Activated CD4-positive, alpha-beta T cell treated with anti-CD3 and anti-CD28 coated beads, Interleukin-2, Interleukin-6, amounts not matched to agents 100 ng/mL and 50 ng/mL, durations not matched to agents 16 hours and 8 hours (primary cell): ENCODE measurements around the gene ROGDI.

Source experiments
- DNase-seq: peaks from one replicate; pipeline ENCODE4 v3.0.0-alpha.2; 2020

Gene ROGDI, protein sequence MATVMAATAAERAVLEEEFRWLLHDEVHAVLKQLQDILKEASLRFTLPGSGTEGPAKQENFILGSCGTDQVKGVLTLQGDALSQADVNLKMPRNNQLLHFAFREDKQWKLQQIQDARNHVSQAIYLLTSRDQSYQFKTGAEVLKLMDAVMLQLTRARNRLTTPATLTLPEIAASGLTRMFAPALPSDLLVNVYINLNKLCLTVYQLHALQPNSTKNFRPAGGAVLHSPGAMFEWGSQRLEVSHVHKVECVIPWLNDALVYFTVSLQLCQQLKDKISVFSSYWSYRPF

DNA sequence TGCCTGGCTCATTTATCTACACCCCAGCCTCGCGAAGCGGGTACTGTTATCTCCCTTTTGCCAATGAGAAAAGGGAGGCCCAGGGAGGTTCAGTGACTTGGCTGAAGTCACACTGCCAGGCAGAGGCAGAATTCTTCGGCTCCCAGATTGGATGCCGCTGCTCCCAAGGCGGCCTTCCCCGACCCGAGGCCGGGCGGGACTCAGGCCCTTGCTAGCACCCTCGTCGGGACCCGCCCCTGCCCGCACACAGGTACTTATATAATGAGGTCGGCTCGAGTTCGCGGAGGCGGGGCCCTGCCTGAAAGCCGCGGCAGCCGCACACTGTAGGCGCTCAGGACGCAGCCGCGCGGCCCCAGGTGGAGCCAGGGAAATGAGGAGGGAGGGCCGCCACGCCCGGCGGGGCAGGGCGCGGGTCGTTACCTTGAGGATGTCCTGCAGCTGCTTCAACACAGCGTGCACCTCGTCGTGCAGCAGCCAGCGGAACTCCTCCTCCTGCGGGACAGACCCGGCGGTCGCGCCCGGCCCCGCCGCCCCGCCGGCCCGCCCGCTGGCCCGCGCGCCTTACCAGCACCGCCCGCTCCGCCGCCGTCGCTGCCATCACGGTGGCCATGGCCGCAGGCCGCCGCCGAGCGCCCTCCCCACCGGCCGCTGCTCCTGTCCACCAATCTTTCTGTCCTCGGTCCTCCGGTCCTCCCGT, at the start of gene ROGDI:
Gene ROGDI, minus strand, starts transcription at position 672 of the 697 bp plus-strand sequence. Its CDS starts 62 bp downstream, at position 610.
- DNase-seq: peak; percentile 77

DNA sequence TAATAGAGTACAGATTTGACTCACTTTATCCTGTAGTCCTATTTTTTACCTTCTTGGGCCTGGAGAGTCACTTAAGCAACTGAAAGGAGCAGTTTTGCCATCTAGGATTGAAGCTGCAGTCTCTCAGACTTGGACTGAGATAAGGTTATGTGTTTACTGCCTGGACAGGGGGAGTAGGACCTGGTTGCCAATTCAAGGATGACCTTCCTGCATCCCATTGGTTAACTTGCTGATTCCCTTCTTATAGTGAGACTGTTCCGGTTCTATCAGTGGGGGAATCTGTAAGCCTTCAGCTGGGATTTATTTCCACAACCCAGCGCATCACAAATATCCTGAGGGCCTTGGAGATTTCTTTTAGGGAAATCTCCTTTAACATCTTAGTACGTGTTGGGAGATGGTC, 47.8 kb upstream of the ROGDI start:
- no peak for DNase-seq

DNA sequence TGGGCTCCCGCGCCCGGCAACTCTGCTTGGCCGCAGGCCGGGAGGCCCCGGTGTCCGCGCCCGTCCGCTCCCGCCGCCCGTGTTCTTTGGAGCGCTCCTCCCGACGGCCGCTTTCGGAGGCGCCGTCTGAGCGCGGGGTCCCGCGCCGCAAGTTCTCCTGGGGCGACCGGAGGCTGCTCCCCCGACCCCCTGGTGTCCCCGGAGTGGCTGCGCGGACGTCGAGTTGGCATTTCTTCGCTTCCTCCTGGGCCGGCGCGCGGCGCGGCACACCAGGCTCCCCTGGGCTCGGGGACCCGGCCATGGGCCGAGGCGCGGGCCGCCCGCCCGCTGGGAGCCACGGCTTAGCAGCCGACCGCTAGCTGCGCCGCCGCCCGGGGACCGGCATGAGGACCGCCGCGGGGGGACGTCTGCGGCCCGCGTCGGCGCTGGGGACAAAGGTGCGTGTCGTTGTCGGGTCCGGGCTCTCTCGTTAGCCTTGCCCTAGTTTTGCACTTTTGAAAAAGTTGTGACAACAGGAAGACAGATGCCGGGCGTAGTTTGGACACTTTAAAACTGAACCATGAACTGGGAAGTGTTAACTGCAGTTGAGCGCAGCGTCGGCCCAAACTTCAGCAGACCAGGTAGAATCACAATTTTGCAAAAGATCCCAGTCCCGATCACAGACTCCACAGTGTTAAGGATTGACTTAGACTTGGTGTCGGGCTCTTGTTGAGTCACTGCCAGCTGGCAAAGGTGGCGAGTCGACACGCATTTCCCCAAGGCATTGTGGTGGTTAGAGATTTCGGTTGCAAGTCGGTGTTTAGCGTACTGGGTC, 45.5 kb upstream of the ROGDI start:
- DNase-seq: peak; percentile 53

DNA sequence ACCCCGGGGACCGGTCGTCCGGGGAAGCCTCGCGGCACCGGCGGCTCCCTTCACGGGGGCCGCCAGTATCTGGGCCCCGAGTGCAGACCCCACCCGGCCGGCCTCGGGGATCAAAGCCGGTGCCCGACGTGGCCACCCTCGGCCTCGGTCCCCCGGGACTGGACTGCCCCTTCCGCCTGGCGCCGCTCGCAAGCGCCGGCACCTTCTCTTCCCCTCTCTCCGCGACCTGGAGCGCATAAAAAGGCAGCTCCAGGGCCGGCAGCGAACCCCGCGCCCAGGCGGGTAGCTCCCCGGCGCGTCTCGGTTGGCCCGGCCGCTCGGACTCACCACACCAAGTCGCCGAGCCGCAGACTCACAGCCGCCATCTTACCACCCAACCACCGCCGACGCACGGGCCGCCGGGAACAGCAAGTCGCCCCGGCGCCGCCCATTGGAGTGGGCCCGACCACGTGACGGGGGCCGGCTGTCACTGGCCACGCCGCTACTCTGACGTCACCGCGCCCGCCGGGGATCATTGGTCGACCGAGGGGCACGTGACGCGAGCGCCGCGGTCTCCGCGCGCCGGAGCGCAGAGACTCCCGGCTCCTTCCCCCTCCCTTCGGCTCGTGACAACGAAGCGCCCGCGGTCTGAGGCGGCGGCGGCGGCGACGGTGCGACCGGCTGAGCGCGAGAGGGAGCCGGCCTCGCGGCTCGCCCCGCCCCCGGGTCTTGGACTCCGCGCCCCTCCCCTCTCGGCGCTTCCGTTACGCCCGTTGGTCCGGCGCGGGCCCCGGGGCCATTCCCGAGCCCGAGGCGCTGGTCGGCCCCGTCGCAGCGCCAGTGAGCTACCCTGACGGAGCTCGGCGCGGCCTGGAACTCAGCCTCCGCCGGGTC, 44.7 kb upstream of the ROGDI start, which contains the start of the genes GLYR1 and UBN1:
Gene GLYR1, minus strand, starts transcription at position 388 of the 873 bp plus-strand sequence. Its CDS starts 23 bp downstream, at position 365.
Gene UBN1, plus strand, starts transcription at position 581 of the 873 bp plus-strand sequence. CDS start 5,437 bp downstream, outside the sequence.
- peak; percentile 100 for DNase-seq

DNA sequence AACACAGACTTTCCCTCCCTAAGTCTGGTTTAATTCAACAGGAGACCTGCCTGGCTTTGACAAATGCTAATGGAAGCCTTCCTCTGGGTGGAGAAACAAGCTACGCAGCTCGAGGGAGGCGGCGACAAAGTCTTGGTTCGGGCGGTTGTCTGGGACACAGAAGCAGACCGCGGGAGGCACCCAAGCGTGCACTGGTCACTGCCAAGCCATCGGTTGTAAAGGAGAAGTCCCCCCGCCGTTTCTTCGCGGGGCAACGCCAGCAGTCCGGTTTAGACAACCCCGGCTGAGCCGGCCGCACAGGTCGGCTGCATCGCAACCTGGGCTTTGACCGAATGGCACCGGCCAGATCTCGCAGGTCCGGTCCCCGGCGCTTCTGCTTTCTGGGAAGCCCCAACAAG, 44.1 kb upstream of the ROGDI start:
- peak; percentile 40 for DNase-seq

DNA sequence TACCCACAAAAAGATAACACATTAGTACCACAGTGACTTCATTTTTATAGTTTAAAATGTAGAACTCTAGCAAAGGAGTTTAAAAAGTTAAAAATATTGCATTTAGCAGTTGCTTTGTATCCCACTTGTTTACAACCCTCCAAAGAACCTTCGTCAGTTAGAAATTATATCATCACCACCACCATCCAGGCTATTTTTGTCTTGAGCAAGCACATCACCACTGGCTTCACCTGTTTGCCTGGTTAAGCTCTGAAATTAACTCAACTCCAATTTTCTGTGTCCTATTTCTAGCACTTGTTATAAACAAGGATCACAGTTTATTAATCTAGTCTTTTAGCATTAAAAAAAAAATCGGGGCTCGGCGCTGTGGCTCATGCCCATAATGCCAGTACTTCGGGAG, 38.6 kb upstream of the ROGDI start:
- DNase-seq: no peak

DNA sequence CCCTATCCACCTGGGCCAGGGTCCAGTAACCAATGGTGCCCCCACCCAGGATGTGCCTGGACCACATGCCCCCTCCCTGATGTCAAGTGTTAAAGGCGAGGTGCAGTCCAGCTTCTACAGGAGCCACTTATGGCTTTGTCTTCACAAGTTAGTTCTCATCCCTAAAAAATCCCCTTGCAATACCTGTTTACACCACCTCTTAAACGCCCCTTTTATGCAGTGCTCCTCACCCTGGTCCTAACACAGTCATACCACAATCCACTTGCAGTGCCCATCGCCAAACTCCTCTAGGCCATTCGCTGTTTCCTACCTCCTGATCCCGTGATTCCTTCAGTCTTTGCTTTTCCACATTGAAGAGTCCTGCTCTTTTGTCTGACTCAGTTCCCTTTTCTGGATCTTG, 37.5 kb upstream of the ROGDI start:
- no peak for DNase-seq

DNA sequence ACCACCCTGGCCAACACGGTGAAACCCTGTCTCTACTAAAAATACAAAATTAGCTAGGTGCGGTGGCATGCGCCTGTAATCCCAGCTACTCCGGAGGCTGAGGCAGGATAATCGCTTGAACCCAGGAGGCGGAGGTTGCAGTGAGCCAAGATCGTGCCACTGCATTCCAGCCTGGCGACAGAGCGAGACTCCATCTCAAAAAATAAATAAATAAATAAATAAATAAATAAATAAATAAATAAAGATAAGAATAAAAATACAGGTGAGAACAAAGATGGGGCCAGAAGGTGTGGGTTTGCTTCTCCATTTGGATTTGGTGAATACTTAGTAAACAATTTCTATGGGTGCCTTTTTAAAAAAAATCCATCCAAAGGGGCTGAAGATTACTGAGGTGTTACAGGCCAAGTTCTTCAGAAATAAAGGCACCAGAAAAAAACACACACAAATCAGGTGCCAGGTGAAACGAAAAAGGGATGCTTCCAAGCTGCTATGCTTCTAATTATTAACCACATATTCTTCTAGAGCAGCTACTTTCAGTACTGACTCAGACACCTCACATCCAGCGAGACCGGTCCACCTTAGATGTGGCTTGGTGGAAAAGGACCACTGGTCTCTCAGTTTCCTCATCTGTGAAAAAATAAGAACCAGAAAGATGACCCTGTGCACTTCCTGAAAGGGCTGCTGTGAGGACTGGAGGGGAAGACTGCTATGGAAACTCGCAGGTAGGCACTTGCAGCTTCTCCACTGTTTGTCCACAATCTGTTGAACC, 35.5 kb upstream of the ROGDI start:
- no peak for DNase-seq

DNA sequence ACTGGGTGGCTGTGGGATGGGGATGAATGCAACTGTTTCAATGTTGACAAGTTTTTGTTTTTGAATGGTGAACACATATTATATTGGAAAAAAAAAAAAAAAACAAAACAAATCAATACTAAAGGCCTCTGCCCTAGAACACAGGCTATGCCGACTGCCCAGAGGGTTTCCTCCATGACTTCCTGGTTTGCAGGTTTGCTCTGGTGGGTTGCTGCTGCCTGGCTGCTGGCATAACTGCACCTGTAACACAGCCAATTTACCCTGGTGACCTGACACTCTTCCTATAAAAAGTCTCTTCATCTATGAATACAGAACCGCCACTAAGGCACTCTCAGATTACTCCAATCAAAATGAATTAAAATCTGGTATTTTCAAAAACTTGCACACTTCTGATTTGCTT, 34.3 kb upstream of the ROGDI start:
- no peak for DNase-seq

DNA sequence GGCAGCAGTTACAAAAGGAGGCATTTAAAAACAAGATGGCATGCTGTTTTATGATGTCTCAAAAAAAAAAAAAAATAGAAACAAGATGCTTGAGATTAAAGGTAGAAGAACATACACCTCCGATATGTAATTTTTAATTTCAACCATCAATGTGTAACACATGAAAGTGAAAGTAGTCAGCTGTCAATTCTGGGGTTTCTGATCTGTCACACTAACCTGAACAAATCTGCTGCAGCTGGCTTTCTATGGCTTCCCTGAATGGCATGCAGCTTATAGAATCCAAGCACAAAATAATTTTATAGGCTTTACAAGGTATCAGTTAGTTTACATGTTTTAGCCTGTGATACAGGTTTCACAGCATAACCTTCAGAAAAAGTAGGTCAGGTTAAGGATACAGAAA, 31.2 kb upstream of the ROGDI start:
- peak; percentile 10 for DNase-seq

DNA sequence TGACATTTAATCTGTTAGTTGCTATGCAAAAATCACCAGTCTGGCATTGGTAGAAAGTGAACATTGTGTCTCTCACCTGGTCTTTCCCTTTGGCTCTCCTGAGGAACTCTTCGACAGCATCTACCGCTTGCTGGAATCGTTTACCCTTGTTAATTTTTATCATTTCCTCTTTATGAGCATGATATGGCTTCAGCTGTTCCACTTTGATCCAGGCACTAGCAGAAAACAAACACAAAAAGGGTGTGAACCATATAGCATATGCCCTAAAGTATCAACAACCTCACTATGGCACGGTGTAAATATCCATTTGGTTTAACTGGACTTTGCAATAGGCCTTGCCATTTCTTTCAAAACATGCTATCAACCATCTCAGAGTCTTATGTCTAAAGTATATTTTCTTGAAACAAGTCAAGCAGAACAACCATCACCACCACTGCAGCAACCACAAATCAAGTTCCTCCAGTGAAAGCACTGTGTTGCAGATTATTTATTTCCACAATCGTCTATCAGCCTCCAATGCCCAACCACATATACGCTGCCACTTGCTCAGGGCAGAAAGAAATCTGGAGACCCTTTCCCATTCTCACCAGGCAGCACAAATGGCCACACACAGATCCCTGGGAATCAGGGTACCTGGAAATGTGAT, 30.4 kb upstream of the ROGDI start:
- no peak for DNase-seq

DNA sequence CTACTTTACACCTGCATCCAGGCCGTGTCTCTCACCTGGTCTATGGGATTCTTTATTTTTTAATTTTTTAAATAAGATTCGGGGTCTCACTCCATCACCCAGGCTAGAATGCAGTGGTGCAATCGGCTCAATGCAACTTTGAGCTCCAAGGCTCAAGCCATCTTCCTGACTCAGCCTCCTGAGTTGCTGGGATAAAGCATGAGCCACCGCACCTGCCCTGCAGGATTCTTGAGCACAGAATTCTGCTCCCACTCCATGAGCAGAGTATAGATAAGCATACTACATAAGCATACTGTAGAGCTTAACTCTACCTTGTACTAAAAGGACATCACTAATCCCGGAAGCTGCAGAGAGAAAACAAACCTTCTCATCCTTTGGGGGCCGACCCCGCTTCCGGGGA, 29.2 kb upstream of the ROGDI start:
- no peak for DNase-seq

DNA sequence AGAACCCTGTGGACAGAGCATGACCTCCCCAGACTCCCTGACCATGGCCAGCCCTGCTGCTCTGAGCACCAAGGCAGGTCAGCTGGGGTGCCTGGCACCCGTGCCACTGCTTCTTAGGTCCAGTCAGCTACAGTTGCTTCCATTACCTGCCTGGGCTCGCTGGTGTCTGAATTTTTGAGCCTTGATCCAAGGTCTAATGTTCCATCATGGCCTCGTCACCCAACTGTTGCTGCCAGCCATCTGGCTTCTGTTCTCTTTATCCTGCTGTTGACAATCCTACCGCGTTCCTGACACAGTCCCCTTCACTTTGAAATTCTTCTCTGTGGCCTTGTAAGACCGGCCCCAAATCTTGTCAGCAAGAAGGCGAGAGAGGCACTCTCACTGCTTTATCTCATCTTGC, 28.0 kb upstream of the ROGDI start:
- no peak for DNase-seq

DNA sequence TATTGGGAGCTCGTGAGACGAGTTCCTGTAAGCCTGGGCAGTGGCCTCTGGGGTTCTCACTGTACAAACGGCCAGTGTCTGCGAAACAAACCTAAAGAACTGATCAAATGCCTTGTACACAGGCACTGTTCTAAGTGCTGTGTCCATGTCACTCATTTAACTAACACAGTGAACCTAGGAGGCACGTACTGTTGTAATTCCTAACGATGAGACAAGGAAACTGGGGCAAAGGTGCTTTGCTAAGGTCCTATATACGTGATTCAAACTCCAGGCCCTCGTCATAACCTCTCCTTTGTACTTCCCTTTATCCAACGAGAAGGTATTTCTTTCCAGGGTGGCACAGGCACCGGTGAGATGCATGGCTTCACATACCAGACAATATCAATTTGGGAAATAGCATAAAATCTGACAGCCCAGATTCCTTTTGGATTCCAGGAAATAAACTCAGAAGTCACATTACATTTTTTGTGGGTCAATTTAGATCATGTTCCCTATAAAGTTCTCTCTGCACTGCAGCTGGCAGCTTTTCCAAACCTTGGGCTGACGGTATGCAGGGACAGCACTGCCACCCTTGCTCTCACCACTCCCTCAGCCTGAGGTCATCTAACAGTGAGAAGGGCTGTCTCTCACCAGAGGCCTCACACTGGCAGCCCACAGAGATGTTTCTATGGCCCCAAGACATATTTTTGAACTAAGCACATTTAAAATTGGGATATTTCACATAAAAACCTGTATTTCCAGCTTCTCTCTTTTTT, 26.3 kb upstream of the ROGDI start:
- DNase-seq: no peak

DNA sequence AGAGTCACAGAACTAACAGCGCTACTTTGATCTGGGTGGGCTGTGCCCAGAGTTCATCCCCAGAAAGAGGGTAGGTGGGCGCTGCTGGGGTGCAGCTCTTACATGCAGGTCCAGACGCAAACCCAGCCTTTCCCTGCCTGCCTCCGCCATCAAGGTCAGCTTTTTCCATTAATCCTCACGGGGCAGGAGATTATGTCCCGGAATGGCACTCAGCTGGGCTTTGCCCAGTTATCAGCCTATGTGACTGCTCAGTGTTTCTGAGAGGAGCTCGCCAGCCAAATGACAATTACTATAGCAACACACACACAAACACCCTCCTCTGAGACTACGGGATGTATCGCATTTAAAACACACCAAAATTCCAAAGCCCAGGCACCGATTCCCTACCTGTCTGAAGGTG, 24.5 kb upstream of the ROGDI start:
- DNase-seq: no peak

DNA sequence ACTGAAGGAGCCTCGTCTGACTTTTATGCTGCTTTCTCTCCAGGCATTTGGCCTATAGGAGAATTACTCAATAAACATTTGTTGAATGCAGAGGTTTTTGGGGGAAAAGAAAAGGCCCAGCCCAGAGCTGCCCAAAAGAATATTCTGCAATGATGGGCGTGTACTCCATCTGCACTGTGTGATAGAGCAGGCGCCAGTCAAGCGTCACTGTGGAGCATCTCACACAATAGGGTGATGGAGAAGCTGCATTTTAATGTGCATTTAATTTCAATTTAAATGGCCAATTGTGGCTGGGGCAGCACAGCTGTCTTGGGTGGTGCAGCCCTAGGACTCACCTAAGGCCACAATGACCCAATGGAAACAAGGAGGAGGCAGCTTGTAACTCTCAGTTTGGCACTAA, 24.1 kb upstream of the ROGDI start:
- no peak for DNase-seq

DNA sequence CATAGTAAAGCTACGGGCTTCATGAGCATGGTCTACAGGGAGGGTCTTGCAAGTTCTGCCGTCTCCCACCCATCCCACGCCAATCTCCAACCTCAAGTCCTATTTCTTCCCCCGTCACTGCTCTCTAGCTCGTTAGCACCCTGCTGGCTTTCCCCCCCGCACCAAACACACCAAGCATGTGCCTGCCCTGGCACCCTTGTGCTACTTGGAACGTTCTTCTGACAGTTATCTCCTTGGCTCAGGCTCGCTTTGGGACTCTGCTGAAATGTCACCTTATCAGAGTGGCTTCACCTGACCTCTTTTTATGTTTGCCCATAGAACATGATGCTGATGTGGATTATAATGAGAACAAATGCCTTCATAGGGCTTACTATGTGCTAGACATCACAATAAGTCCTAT, 22.8 kb upstream of the ROGDI start:
- DNase-seq: no peak

DNA sequence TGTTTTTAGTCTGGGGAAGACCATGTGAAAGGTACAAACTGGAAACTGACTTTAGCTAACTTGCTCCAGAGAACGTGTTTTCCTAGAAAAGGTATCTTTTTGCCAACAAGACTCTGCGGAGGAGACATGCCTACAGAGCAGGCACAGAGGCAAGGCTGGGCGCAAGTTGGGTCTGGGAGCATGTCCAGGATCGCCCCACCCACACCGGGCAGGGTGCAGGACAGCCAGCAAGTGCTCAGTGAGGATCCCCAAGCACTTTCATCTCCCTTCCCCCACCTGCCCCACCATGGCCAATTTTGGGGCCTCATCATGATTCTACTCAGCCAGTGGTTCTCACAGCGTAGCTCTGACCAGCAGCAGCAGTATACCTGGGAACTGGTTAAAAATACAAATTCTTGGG, 18.2 kb upstream of the ROGDI start:
- DNase-seq: no peak

DNA sequence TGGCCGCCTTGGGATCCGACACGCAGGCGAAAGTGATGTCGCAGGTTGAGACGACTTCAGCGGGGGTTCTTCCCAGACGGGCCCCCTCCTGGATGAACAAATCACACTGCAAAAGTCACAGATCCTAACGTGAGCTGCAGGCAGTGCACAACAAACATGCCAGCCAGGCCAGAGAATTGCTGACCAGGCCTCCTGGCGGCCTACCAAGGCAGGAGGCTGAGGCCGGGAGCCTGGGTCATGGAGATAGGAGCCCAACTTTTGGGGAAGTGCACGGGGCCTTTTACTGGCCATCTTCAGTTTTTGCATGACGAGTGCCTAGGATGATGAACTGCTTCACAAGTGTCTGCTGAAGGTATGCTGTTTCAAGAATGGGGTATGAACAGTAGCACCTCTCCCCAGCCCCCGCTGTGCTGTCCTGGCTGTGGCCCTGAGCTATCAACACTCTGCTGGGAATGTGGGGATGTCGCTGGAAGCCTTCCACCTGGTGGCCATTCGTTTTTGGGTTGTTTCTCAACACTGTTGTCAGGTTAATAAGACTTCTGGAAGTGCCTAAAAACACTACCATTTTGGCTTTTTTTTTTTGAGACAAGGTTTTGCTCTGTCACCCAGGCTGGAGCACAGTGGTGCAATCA, 12.2 kb upstream of the ROGDI start:
- no peak for DNase-seq

DNA sequence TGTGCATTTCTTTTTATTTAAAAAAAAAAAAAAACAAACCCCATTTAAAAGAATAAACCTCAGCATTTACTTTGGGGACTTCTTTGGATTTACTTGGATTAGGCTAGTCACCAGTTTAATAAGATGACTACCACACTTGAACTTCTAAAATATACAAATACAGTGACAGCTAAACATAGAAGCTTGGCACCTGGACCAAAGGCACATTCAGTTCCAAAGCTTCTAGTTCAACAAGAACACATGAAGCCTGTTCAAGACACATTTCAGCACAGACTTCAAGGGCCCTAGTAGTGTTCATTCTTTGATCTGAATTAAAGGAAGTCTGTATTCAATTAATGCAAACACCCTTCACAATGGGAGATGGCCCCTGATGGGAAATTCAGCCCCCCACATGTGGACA, 11.6 kb upstream of the ROGDI start:
- DNase-seq: no peak
